ENCODE measurements around the gene TRMT1.

The TRMT1 gene

DNA sequence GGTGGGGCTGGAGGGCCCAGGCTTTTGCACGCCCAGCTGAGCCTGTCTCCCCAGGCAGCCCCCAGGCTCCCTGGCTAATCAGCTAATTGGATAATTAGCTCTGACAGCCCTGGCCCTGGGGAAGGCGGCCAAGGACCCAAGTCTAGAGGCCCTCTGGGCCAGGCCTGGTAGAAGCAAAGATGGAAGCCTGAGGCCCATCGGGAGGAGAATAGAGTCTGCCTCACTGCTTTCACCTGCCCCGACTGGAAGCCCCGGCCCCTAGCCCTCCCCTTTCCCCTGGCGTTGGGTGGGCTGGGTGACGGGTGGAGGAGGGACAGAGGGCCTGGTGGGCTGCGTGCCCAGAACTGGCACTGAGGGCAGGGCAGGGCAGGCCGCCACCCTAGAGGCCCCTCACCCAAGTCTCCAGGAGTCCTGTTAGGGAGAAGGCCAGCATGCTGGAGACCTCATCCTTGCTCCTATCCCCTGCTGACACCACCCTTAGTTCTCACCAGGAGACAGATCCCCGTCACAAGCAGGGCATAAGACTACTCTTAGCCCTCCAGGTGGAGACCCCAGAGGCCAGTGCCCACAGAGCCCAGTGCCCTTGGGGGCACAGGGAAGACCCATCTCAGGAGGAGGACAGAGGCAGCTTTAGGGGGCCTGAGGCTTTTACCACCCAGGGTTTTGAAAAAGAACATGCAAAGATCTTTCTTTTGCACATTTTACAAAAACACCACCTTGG lies 25.9 kb downstream of the TRMT1 start:
- DNase-seq (ENCODE audit: low spot score), result no peak

DNA sequence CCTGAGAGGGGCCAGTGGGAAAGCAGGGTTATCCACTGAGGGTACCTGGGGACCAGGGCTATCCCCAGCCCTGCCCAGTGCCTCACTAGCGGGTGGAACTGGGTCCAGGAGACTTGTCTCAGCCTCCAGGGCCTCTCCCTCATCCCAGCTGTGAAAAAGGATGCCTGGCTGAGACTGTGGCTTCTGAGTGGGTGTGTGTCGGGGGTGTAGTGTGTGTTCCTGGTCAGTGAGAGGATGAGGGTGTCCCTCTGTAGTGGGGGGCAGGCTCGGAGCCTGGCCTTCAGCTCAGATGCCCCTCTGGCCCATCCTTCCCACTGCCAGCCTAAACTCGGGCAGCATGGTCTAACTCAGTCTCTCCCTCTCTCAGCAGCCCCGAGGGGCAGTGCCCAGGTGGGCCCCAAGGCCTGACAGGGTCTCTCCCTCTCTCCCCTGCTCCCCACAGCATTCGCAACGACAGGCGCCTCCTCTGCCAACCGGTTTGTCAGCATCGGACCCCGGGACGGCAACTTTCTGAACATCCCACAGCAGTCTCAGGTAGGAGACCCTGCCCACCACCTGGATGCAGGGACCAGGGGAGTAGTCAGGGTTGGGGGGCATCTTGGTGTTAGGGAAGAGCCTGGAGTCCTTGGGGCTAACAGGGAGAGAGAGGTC lies 26.6 kb downstream of the TRMT1 start:
- DNase-seq (ENCODE audit: low spot score), result no peak

DNA sequence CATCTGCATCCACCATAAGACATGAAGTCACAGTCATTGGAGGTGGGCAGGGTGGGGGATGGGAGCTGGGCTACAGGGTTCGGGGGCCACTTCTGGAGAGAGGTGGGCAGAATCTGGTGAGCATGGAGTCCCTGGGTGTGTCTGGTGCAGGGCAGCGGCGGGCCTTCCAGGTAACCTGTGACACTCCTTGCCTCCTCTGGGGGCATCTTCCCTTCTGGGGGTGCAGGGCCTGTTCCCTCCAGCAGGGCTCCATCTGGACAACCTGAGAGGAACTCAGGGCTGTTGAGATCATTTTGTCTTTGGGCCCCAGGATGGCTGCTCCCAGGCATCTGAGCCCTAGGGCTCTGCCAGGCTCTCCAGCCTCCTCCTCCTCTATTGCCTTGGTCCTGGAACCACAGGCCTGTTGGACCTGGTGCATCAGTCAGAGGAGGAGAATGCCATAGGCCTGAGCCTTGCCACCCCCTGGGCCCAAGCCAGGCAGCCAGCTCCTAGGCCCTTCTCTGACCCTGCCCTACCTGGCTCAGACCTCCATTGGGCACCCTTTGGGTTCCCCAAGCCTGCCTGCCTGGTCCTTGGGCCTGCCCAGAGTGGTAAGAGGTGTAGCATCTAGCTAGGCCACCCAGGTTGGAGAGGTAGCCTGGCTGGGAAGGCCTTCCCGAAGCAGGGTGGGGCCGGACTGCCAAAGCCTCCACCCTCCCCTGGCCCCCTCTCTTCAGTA lies 27.2 kb downstream of the TRMT1 start:
- no peak for DNase-seq (ENCODE audit: low spot score)

DNA sequence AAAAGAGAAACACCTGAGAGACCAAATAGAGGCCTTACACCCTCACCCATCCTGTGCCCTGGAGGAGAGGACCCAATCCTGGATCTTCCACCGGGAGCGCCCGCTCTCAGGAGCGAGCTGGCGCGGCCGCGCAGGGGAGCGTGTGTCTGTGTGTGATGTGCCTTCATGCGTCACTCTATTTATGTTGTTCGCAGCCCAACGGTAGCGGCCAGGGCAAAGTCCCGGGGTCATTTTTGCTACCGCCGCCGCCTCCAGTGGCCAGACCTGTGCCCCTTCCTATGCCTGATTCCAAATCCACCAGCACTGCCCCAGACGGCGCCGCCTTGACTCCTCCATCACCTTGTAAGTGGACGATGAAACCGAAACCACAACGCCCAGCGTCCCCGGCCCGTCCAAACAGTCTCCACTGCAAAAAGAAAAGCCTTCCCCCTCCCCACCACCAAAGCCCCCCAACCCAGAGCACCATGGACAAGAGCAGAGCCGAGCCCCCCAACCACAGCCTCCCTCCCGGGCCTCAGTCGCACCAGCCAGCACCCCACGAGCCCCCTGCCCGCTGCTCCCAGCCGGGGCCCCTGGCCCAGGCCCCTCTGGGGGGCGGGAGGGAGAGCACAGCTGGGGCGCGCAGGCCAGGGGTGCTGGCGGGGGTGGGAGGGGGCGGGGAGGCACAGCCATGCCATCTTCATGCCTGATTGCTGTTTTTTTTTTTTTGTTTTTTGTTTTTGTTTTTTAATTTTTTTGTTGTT lies 28.6 kb downstream of the TRMT1 start:
- DNase-seq (ENCODE audit: low spot score), result no peak

DNA sequence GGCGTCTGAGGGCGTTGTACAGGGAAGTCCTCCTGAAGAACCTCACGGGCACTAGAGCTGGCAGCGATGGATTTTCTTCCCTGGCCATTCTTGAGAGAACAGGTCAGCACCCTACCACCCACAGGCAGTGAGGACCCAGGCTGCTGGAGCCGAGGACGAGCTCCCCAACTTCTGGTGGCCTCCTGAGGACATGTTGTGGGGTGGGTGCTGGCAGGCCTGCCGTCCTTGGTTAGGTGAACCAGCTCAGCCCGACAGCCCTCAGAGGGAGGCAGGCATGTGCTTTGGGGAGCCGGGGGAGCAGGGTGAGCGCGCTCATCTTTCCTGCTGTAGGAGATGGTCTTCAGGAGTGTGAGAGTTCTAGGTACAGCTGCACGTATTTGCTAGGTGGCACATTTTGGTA lies 29.2 kb downstream of the TRMT1 start:
- DNase-seq (ENCODE audit: low spot score), result no peak

DNA sequence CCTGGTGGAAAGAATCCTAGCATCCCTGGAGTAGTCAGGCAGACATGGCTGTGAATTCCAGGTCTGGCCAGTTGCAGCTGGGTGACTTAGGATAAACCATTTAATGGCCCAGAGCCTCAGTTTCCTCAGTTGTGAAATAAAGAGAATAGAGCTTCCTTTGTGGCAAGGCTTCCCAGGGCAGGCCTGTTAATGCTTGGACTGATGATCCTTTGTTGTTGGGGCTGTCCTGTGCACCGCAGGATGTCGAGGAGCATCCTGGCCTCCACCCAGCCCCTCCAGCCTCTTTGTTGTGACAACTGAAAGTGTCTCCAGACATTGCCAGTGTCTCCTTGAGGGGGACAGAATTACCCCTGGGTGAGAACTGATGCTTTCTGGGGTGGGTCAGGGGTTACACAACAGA lies 30.2 kb downstream of the TRMT1 start:
- DNase-seq (ENCODE audit: low spot score), result no peak

DNA sequence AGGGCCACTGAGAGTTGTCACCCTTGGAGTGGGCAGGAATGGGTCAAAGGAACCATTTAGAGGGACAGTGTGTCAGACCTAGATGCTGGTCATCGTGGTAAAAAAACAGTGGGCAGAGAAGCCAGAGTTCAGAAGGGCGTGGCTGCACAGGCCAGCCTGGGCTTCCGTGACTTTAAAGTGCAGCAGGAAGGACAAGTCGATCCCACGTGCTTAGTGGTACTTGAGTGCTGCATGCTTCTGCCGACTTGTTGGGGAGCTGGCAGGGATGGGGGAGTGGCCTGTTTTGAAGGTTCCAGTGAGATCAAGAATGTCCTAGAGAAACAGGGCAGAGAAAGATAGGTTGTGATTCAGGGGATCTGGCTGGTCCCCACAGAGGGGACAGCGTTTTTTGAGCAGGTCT lies 30.9 kb downstream of the TRMT1 start:
- no peak for DNase-seq (ENCODE audit: low spot score)

DNA sequence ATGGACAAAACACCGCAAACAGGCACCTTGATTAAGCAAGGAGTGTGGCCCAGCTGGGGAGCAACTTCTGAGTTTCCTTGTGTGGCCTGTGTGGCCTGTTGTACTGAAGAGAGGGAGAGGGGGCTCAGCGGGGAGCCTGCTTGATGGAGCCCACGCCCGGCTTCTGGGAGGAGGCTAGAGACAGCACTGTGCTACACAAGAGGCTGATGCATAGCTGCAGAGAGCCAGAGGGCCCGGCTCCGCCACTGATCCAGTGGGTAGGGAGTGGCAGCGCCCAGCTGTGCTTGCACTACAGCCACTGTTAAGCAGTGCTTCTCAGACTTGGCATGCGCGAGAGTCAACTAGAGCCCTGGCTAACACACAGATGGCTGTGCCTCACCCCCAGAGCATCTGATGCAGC lies 32.9 kb downstream of the TRMT1 start:
- DNase-seq (ENCODE audit: low spot score), result no peak

DNA sequence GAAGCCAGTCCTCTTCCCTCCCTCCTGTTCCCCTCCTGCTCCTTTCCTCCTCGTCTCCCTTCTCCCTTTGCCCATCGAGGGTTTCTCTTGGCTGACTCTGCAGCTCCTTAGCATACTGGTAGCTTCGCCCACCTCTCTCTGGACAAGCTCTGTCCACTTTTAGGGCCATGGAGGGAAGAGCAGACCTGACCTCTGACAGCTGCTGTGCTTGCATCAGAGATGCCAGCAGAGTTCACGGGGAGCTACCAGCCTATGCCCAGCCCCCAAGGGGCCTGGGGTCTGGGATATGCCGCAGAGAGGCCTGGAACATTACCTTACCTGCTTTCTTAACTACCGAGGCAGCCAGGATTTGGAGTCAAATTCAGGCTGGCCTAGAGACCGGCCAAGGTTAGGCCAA lies 33.5 kb downstream of the TRMT1 start:
- no peak for DNase-seq (ENCODE audit: low spot score)

DNA sequence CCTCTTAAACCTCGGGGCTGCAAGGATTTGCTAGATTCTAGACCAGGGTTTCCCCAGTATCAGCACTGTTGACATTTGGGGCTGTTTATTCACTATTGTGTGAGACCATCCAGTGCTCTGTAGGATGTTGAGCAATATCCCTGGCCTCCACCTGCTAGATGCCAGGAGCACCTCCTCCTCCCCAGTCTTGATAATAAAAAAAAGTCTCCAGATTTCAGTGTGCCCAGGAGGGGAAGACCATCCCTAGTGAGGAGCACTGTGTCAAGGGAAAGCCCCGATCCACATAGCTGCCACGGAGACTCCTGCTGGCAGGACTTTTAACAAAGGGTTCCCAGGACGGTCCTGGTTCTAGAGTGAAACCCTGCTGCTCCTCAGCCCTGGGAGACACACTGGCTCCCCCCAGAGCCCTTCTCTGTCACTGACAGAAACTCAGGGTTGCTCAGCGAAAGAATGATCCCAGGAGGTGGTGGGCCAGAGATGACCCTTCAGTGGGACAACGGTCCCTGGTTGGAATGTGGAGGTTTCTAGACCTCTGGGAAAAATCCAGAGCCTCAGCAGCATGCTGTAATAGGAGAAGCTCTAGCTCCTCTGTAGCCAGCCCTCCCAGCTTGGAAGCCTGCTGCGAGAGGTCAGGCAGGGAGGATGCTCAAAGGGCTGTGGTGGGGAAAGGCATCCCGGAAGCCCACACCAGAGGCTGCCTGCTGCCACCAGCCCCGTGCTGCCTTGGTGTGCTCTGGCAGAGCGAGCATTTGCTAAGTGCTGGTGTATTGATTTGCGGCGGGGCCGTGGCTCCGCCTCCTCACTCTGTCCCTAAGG lies 34.1 kb downstream of the TRMT1 start:
- peak; percentile 49 for DNase-seq (ENCODE audit: low spot score)

DNA sequence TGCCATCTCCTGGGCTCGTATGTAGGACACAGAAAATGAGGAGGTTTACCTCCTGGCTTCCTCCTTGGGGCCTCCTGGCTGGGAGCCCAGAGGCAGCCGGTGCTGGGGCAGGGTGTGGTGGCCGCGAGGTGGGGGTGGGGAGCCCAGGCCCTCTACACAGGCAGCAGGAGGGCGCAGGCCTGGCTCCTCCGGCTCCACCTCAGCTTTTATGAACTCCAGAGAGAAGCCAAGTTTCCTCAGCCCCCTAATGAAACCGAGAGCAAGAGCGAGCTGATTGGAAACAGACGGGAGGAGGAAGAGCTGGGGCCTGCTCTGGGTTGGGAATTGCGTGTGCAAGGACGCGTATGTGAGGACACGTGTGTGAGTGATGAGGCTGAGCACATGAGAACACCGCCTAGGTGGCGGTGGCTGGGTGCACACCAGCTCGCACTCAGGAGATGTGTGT lies 37.0 kb downstream of the TRMT1 start:
- peak; percentile 76 for DNase-seq (ENCODE audit: low spot score)

DNA sequence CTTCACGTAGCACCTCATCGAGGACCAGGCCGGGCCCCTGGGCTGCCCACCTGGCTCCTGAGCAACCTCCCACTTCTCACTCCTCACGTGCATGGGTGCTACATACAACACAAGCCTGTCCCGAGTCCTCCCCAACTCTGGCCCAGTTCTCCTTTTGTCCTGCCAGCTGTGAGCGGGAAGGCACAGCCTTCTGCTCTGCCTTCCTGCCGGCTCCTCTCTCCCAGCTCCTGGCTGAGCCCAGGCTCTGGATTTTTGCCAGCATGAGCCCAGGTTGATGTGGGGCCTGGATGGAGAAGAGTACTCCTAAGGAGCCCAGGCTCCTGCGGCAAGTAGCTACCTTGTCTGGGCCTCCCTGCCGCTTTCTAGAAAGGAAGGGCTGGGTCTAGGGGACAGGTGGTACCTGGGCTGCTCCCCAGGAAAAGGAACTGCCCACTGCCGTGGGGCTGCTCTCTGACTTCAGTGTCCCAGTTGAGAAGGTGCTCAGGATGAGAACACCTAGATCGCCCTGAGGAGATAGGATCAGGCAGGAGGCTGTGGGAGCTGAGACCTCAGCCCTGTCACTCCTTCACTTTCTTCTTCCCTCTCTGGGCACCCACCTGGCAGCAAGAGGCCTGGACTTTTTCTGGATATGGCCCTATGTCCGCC lies 37.5 kb downstream of the TRMT1 start:
- no peak for DNase-seq (ENCODE audit: low spot score)

DNA sequence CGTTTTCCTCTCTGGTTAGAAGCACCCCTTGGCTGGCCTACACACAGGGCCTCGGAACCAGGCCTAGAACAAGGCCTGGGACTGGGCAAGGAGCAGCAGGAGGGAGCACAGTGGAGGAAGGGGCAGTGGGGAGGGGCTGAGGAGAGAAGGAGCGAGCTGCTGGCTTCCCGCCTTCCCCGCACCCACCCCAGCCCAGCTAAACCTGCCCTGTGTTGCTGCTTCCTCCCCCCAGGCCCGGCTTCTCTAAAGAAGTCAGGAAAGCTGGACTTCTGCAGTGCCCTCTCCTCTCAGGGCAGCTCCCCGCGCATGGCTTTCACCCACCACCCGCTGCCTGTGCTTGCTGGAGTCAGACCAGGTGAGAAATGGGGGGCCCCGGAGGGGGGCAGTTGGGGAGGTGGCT lies 38.2 kb downstream of the TRMT1 start:
- no peak for DNase-seq (ENCODE audit: low spot score)

DNA sequence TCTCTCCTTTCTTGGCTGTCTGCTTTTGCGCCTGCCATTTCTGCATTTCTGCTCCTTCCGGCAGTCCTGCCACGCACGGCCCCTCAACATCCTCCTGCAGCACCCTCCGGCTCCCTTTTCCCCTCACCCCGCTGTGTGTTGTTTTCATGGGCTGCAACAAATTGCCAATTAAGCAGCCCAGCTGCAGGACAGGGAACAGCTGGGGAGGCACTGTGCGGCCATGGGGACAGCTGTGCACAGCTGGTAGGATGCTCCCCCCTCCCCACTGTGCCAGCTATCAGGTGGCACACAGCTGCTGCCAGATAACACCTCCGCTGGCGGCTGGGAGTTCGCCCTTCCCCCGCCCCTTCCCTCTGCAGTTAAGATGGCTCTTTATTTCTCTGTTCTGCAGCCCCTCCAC lies 39.3 kb downstream of the TRMT1 start:
- DNase-seq (ENCODE audit: low spot score), result no peak

DNA sequence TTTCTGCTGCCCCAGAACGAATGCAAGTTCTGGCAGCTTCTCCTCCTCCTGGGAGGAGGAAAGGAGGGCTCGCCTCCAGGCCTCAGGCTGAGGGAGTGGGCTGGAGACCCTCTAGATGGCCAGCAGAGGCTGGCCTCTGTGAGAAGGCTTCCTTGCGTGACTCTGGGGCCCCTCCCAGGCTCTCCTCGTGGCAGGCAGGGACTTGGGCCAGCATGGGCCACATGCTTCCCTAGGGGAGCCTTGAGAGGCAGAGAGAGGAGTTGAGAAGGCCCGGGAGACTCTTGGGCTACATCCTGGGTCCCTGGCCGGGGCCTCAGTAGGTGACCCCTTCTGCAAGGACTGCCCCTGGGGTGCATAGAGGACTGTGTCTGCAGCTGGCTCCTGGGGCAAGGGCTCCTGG lies 39.8 kb downstream of the TRMT1 start:
- no peak for DNase-seq (ENCODE audit: low spot score)

DNA sequence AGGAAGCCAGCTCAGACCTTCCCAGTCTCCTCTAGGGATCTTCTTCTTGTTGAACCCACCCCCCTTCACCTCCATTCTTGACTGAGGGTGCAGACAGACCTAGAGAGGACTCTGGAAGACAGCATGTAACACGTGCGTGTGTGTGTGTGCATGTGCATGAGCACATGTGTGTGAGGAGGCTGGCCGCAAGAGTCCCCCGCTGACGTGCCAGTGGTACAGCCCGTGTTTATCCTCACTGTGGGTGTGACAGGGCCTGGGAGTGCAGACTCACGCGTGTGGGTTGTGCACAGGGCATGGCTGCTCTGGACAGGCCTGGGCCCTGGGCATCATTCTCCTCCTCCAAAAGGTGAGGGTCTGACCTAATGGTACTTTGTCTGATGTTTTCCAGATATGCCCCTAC lies 40.2 kb downstream of the TRMT1 start:
- DNase-seq (ENCODE audit: low spot score), result no peak

DNA sequence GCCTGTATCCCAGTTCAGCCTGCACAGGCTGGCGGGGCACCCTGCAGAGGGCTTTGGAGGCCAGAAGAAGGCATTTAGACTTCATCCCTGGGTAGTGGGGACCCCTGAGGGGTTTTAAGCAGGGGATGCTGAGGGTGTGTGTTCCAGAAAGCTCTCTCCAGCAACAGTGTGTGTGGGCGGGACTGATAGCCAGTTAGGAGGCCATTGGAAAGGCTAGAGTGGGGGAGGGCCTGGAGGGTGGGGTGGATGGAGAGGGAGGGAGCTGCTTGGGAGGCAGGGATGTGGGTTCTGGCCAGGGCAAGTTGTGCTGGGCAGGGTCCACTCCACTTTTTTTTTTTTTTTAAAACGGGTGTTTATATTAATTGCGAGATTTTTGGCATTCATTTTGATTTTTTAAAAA lies 42.2 kb downstream of the TRMT1 start:
- no peak for DNase-seq (ENCODE audit: low spot score)

DNA sequence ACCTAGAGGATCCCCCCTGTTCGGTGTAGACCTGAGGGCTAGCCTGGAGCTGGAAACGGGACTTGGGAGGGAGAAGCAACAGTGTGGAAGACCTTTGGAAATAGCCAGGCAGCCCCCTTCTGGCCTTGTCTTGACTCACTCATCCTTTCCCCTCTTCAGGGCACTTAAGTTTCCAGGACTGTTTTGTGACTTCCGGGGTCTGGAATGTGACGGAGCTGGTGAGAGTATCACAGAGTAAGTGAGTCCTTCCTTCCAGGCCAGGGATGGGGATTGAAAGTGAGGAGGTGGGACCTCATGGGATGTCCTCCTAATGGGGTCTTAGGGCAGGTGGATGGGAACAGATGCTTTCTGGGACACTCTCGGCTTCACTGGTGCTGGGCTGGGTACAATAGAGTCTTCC lies 43.3 kb downstream of the TRMT1 start:
- no peak for DNase-seq (ENCODE audit: low spot score)

DNA sequence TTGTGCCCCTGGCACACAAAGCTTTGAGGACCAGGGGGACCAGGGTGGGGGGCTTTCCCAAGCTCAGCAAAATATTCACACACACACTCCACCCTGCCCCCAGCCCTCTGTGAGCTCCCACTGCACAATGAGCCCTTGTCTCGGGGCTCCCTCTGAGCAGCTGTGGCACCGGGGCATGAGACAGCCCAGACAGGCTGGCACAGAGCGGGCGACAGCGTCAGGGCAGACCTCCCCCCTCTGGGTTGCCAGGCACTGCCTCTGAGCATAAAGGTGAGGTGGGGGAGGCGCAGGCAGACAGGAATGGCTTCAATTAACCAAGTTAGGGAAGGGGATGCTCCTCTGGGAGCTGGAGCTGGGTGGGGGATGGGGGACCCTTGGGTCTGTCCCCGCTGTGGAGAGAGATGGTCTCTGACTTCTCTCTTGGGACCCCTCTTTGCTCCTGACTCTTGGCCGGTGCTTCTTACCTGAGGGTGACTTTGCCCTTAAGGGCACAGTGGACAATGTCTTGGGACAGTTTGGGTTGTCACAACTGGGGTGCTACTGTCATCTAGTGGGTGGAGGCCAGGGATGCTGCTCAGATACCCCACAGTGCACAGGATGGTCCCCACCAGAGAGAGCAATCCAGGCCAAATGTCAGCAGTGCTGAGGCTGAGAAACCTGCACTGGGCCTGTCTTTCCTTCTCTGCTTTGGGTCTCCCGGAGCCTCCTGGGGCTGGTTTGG lies 44.2 kb downstream of the TRMT1 start:
- no peak for DNase-seq (ENCODE audit: low spot score)

DNA sequence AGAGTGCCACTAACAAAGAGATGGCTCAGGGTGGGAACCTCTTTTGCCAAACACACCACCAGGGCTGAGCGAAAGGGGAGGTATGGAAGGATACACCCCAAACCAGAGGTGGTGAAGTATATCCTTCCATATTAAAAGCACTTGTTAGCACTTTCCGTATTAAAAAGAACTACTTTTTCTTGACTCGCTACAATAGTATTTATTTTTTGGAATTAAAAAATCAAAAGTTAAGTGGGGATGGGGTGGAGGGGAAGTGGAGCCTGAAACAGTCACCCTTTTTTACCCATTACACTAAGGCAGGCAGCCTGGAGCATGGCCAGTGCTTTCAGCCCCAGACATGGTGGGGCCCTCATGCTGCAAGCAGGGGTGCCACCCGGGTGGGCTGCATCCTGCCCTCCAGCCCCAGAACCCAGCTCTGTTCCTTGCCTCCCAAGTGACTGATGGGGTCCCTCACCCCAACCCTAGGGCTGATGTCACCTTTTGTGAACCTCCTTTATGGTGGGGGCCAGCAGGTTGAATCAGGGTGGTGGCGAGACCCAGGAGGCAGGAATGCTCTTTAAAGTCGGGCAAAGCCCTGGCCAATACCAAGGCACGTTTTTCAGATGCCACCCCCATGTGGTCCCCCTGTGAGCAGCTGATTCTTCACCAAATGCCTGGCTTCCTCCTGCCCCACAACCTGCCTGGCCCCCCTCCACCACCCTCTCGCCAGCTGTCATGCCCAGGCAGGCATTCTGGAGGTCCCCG lies 44.9 kb downstream of the TRMT1 start:
- DNase-seq (ENCODE audit: low spot score), result no peak

Measured in AG20443 (cell line).